ENCODE results near the gene PAX6. TPM values are rescaled to one million over a fixed set of nuclear protein-coding genes. Genes with fewer than 3 reads are reported as not detected.

Gene PAX6
- polyA plus RNA-seq, 2 donors = 0.08 to 0.10 TPM

- Histone ChIP-seq H3K27me3 (ENCODE audit: control insufficient read depth in 1 of 2, insufficient read depth in 2 of 2, low read length in 2 of 2) (peaks cover 0 to 6% of the 10 kb centered on the region in 2 donors), H3K36me3 (ENCODE audit: control insufficient read depth in 2 of 2, insufficient read depth in 2 of 2, low read length in 1 of 2) (no peaks in the 10 kb centered on the region), H3K9me3 (ENCODE audit: control insufficient read depth in 2 of 2, insufficient read depth in 1 of 2, low read depth in 1 of 2, low read length in 1 of 2) (no peaks in the 10 kb centered on the region), H3K4me3 (ENCODE audit: low read depth in 1 of 2, low read length in 2 of 2) (no peak overlapping the region), H3K27ac (ENCODE audit: low read depth in 2 of 2, low read length in 1 of 2) (no peak overlapping the region), H3K4me1 (ENCODE audit: control insufficient read depth in 2 of 2, insufficient read depth in 2 of 2, low read length in 1 of 2) (no peaks in the 10 kb centered on the region)
- 76 to 78% methylated on average over 2 of the region's 2 CpGs for WGBS, 2 donors
Measured at GRCh38 chr11:31792456-31792855, 18.7 kb downstream of the PAX6 start.

- Histone ChIP-seq H3K4me3 (ENCODE audit: low read depth in 1 of 2, low read length in 2 of 2) (no peak overlapping the region), H3K27me3 (ENCODE audit: control insufficient read depth in 1 of 2, insufficient read depth in 2 of 2, low read length in 2 of 2) (peaks cover 0 to 2% of the 10 kb centered on the region in 2 donors), H3K4me1 (ENCODE audit: control insufficient read depth in 2 of 2, insufficient read depth in 2 of 2, low read length in 1 of 2) (no peaks in the 10 kb centered on the region), H3K36me3 (ENCODE audit: control insufficient read depth in 2 of 2, insufficient read depth in 2 of 2, low read length in 1 of 2) (no peaks in the 10 kb centered on the region), H3K9me3 (ENCODE audit: control insufficient read depth in 2 of 2, insufficient read depth in 1 of 2, low read depth in 1 of 2, low read length in 1 of 2) (no peaks in the 10 kb centered on the region), H3K27ac (ENCODE audit: low read depth in 2 of 2, low read length in 1 of 2) (no peak overlapping the region)
- 50 to 64% methylated on average over 2 of the region's 2 CpGs for WGBS, 2 donors
Measured at GRCh38 chr11:31792036-31792435, 19.1 kb downstream of the PAX6 start.

- H3K27me3 ChIP-seq (ENCODE audit: control insufficient read depth in 1 of 2, insufficient read depth in 2 of 2, low read length in 2 of 2) = peaks cover 0 to under 1% of the 10 kb centered on the region in 2 donors
- WGBS, 2 donors = 75 to 78% methylated on average over 7 of the region's 7 CpGs
Measured at GRCh38 chr11:31790649-31791048, 20.5 kb downstream of the PAX6 start.

GRCh38 chr11:31788085-31788484 lies 23.0 kb downstream of the PAX6 start:
- H3K27ac ChIP-seq (ENCODE audit: low read depth in 2 of 2, low read length in 1 of 2) = no peak overlapping the region
- no peaks in the 10 kb centered on the region for H3K9me3 ChIP-seq (ENCODE audit: control insufficient read depth in 2 of 2, insufficient read depth in 1 of 2, low read depth in 1 of 2, low read length in 1 of 2)
- H3K36me3 ChIP-seq (ENCODE audit: control insufficient read depth in 2 of 2, insufficient read depth in 2 of 2, low read length in 1 of 2) = no peaks in the 10 kb centered on the region
- WGBS, 2 donors = 81 to 84% methylated on average over 3 of the region's 3 CpGs
- H3K4me1 ChIP-seq (ENCODE audit: control insufficient read depth in 2 of 2, insufficient read depth in 2 of 2, low read length in 1 of 2) = no peaks in the 10 kb centered on the region
- no peaks in the 10 kb centered on the region for H3K27me3 ChIP-seq (ENCODE audit: control insufficient read depth in 1 of 2, insufficient read depth in 2 of 2, low read length in 2 of 2)
- no peak overlapping the region for H3K4me3 ChIP-seq (ENCODE audit: low read depth in 1 of 2, low read length in 2 of 2)

More at GRCh38 chr11:31790649-31791048, 20.5 kb downstream of the PAX6 start:
- H3K4me1 ChIP-seq (ENCODE audit: control insufficient read depth in 2 of 2, insufficient read depth in 2 of 2, low read length in 1 of 2) = no peaks in the 10 kb centered on the region
- H3K9me3 ChIP-seq (ENCODE audit: control insufficient read depth in 2 of 2, insufficient read depth in 1 of 2, low read depth in 1 of 2, low read length in 1 of 2) = no peaks in the 10 kb centered on the region
- no peak overlapping the region for H3K4me3 ChIP-seq (ENCODE audit: low read depth in 1 of 2, low read length in 2 of 2)
- no peak overlapping the region for H3K27ac ChIP-seq (ENCODE audit: low read depth in 2 of 2, low read length in 1 of 2)
- no peaks in the 10 kb centered on the region for H3K36me3 ChIP-seq (ENCODE audit: control insufficient read depth in 2 of 2, insufficient read depth in 2 of 2, low read length in 1 of 2)

GRCh38 chr11:31786996-31787685 lies 24.0 kb downstream of the PAX6 start:
- no peaks in the 10 kb centered on the region for H3K27me3 ChIP-seq (ENCODE audit: control insufficient read depth in 1 of 2, insufficient read depth in 2 of 2, low read length in 2 of 2)
- no peaks in the 10 kb centered on the region for H3K4me1 ChIP-seq (ENCODE audit: control insufficient read depth in 2 of 2, insufficient read depth in 2 of 2, low read length in 1 of 2)
- no peaks in the 10 kb centered on the region for H3K36me3 ChIP-seq (ENCODE audit: control insufficient read depth in 2 of 2, insufficient read depth in 2 of 2, low read length in 1 of 2)
- no peak overlapping the region for H3K27ac ChIP-seq (ENCODE audit: low read depth in 2 of 2, low read length in 1 of 2)
- H3K4me3 ChIP-seq (ENCODE audit: low read depth in 1 of 2, low read length in 2 of 2) = no peak overlapping the region
- H3K9me3 ChIP-seq (ENCODE audit: control insufficient read depth in 2 of 2, insufficient read depth in 1 of 2, low read depth in 1 of 2, low read length in 1 of 2) = no peaks in the 10 kb centered on the region
- WGBS, 2 donors = 88 to 91% methylated on average over 16 of the region's 16 CpGs

GRCh38 chr11:31784611-31785010 lies 26.5 kb downstream of the PAX6 start:
- Histone ChIP-seq H3K9me3 (ENCODE audit: control insufficient read depth in 2 of 2, insufficient read depth in 1 of 2, low read depth in 1 of 2, low read length in 1 of 2) (no peaks in the 10 kb centered on the region), H3K4me3 (ENCODE audit: low read depth in 1 of 2, low read length in 2 of 2) (no peak overlapping the region), H3K4me1 (ENCODE audit: control insufficient read depth in 2 of 2, insufficient read depth in 2 of 2, low read length in 1 of 2) (no peaks in the 10 kb centered on the region), H3K27ac (ENCODE audit: low read depth in 2 of 2, low read length in 1 of 2) (no peak overlapping the region), H3K36me3 (ENCODE audit: control insufficient read depth in 2 of 2, insufficient read depth in 2 of 2, low read length in 1 of 2) (no peaks in the 10 kb centered on the region), H3K27me3 (ENCODE audit: control insufficient read depth in 1 of 2, insufficient read depth in 2 of 2, low read length in 2 of 2) (no peaks in the 10 kb centered on the region)
- 97 to 99% methylated on average over 2 of the region's 2 CpGs for WGBS, 2 donors

GRCh38 chr11:31783252-31783651 lies 27.9 kb downstream of the PAX6 start:
- H3K4me3 ChIP-seq (ENCODE audit: low read depth in 1 of 2, low read length in 2 of 2) = no peak overlapping the region
- no peaks in the 10 kb centered on the region for H3K4me1 ChIP-seq (ENCODE audit: control insufficient read depth in 2 of 2, insufficient read depth in 2 of 2, low read length in 1 of 2)
- H3K27ac ChIP-seq (ENCODE audit: low read depth in 2 of 2, low read length in 1 of 2) = no peak overlapping the region
- no peaks in the 10 kb centered on the region for H3K9me3 ChIP-seq (ENCODE audit: control insufficient read depth in 2 of 2, insufficient read depth in 1 of 2, low read depth in 1 of 2, low read length in 1 of 2)
- 95 to 97% methylated on average over 6 of the region's 6 CpGs for WGBS, 2 donors
- H3K27me3 ChIP-seq (ENCODE audit: control insufficient read depth in 1 of 2, insufficient read depth in 2 of 2, low read length in 2 of 2) = no peaks in the 10 kb centered on the region
- H3K36me3 ChIP-seq (ENCODE audit: control insufficient read depth in 2 of 2, insufficient read depth in 2 of 2, low read length in 1 of 2) = no peaks in the 10 kb centered on the region

GRCh38 chr11:31782257-31782656 lies 28.9 kb downstream of the PAX6 start:
- H3K27ac ChIP-seq (ENCODE audit: low read depth in 2 of 2, low read length in 1 of 2) = no peak overlapping the region
- no peak overlapping the region for H3K4me3 ChIP-seq (ENCODE audit: low read depth in 1 of 2, low read length in 2 of 2)
- no peaks in the 10 kb centered on the region for H3K27me3 ChIP-seq (ENCODE audit: control insufficient read depth in 1 of 2, insufficient read depth in 2 of 2, low read length in 2 of 2)
- 92 to 97% methylated on average over 2 of the region's 2 CpGs for WGBS, 2 donors
- H3K9me3 ChIP-seq (ENCODE audit: control insufficient read depth in 2 of 2, insufficient read depth in 1 of 2, low read depth in 1 of 2, low read length in 1 of 2) = no peaks in the 10 kb centered on the region
- no peaks in the 10 kb centered on the region for H3K36me3 ChIP-seq (ENCODE audit: control insufficient read depth in 2 of 2, insufficient read depth in 2 of 2, low read length in 1 of 2)
- no peaks in the 10 kb centered on the region for H3K4me1 ChIP-seq (ENCODE audit: control insufficient read depth in 2 of 2, insufficient read depth in 2 of 2, low read length in 1 of 2)

- no peaks in the 10 kb centered on the region for H3K9me3 ChIP-seq (ENCODE audit: control insufficient read depth in 2 of 2, insufficient read depth in 1 of 2, low read depth in 1 of 2, low read length in 1 of 2)
- 75 to 83% methylated on average over 5 of the region's 5 CpGs for WGBS, 2 donors
Measured at GRCh38 chr11:31780480-31780971, 30.6 kb downstream of the PAX6 start.

GRCh38 chr11:31780078-31780477 lies 31.0 kb downstream of the PAX6 start:
- 96% methylated on average over 4 of the region's 4 CpGs for WGBS, 2 donors
- H3K4me1 ChIP-seq (ENCODE audit: control insufficient read depth in 2 of 2, insufficient read depth in 2 of 2, low read length in 1 of 2) = no peaks in the 10 kb centered on the region
- no peaks in the 10 kb centered on the region for H3K36me3 ChIP-seq (ENCODE audit: control insufficient read depth in 2 of 2, insufficient read depth in 2 of 2, low read length in 1 of 2)
- no peak overlapping the region for H3K27ac ChIP-seq (ENCODE audit: low read depth in 2 of 2, low read length in 1 of 2)
- no peak overlapping the region for H3K4me3 ChIP-seq (ENCODE audit: low read depth in 1 of 2, low read length in 2 of 2)
- no peaks in the 10 kb centered on the region for H3K27me3 ChIP-seq (ENCODE audit: control insufficient read depth in 1 of 2, insufficient read depth in 2 of 2, low read length in 2 of 2)
- no peaks in the 10 kb centered on the region for H3K9me3 ChIP-seq (ENCODE audit: control insufficient read depth in 2 of 2, insufficient read depth in 1 of 2, low read depth in 1 of 2, low read length in 1 of 2)

More at GRCh38 chr11:31780480-31780971, 30.6 kb downstream of the PAX6 start:
- H3K4me1 ChIP-seq (ENCODE audit: control insufficient read depth in 2 of 2, insufficient read depth in 2 of 2, low read length in 1 of 2) = no peaks in the 10 kb centered on the region
- H3K27me3 ChIP-seq (ENCODE audit: control insufficient read depth in 1 of 2, insufficient read depth in 2 of 2, low read length in 2 of 2) = no peaks in the 10 kb centered on the region
- H3K36me3 ChIP-seq (ENCODE audit: control insufficient read depth in 2 of 2, insufficient read depth in 2 of 2, low read length in 1 of 2) = no peaks in the 10 kb centered on the region
- no peak overlapping the region for H3K4me3 ChIP-seq (ENCODE audit: low read depth in 1 of 2, low read length in 2 of 2)
- no peak overlapping the region for H3K27ac ChIP-seq (ENCODE audit: low read depth in 2 of 2, low read length in 1 of 2)
